SU-DHL-6 (cell line): ENCODE data around the gene GP1BB.

Experiments used
- H2AFZ ChIP-seq: fragments of 200-600 bp; sonication (generic); 2 replicates; pipeline ENCODE4 v1.6.1; 2014; ENCODE audit warnings: low read depth, mild to moderate bottlenecking, moderate library complexity, mixed read lengths, antibody characterized with exemption, low read length; ENCODE audit not compliant: severe bottlenecking
- H3F3A ChIP-seq: fragments of 200-600 bp; shearing (Covaris generic); 2 replicates; pipeline ENCODE4 v1.6.0; 2016; ENCODE audit warnings: antibody characterized with exemption, mild to moderate bottlenecking; ENCODE audit not compliant: insufficient read depth
- H3K27ac ChIP-seq: fragments of 200-600 bp; sonication (generic); 2 replicates; pipeline ENCODE4 v1.5.1; 2016; ENCODE audit warnings: low read depth, mild to moderate bottlenecking, low read length, moderate library complexity, mixed read lengths
- H3K27me3 ChIP-seq: fragments of 200-600 bp; sonication (generic), shearing (Covaris generic); 2 replicates; pipeline ENCODE4 v1.6.0; 2014; ENCODE audit warnings: mild to moderate bottlenecking, low read length
- H3K36me3 ChIP-seq: fragments of 200-600 bp; sonication (generic); 2 replicates; pipeline ENCODE4 v1.6.1; 2014; ENCODE audit warnings: mild to moderate bottlenecking, low read length, mixed read lengths
- H3K4me2 ChIP-seq: fragments of 300-600, 200-600 bp; shearing (Covaris generic), sonication (generic); 2 replicates; pipeline ENCODE4 v1.6.0; 2014; ENCODE audit warnings: low read length, low read depth, mild to moderate bottlenecking; ENCODE audit not compliant: poor library complexity, severe bottlenecking
- H3K4me3 ChIP-seq: fragments of 200-600 bp; sonication (generic); 2 replicates; pipeline ENCODE4 v1.5.1; 2014; ENCODE audit warnings: antibody characterized with exemption, low read length, mild to moderate bottlenecking, mixed read lengths; ENCODE audit not compliant: insufficient read depth, poor library complexity, severe bottlenecking
- H3K79me2 ChIP-seq: fragments of 200-600 bp; sonication (generic); 2 replicates; pipeline ENCODE4 v1.6.1; 2014; ENCODE audit warnings: mild to moderate bottlenecking, low read length, moderate library complexity; ENCODE audit not compliant: insufficient read depth
- H3K9ac ChIP-seq: fragments of 200-600 bp; sonication (generic); 2 replicates; pipeline ENCODE4 v1.7.0; 2014; ENCODE audit warnings: mild to moderate bottlenecking, low read length
- H3K9me2 ChIP-seq: fragments of 200-600 bp; sonication (generic); replicated peaks from 2 replicates; pipeline ENCODE4 v1.6.1; 2014; ENCODE audit warnings: low read length; ENCODE audit not compliant: insufficient read depth
- H3K9me3 ChIP-seq: fragments of 200-600 bp; sonication (generic); 2 replicates; pipeline ENCODE4 v1.6.1; 2014; ENCODE audit warnings: low read length, mixed read lengths; ENCODE audit not compliant: insufficient read depth
- H4K20me1 ChIP-seq: fragments of 200-600 bp; sonication (generic); 2 replicates; pipeline ENCODE4 v1.6.1; 2014; ENCODE audit warnings: low read depth, mild to moderate bottlenecking, antibody characterized with exemption, low read length, moderate library complexity, mixed read lengths
- EZH2phosphoT487 ChIP-seq: fragments of 200-600 bp; sonication (generic), shearing (Covaris generic); conservative IDR thresholded peaks from 2 replicates; pipeline ENCODE4 v1.6.1; 2018; ENCODE audit warnings: mild to moderate bottlenecking, antibody characterized with exemption, low read length, moderate library complexity, mixed read lengths
- TF ChIP-seq, protein P1 (sequence below): fragments of 200-600 bp; sonication (generic); IDR thresholded peaks from one replicate; pipeline ENCODE4 v1.5.1; 2017; ENCODE audit warnings: antibody characterized with exemption, mild to moderate bottlenecking, low read length, moderate library complexity; ENCODE audit not compliant: insufficient read depth, poor library complexity, severe bottlenecking

GP1BB gene

DNA sequence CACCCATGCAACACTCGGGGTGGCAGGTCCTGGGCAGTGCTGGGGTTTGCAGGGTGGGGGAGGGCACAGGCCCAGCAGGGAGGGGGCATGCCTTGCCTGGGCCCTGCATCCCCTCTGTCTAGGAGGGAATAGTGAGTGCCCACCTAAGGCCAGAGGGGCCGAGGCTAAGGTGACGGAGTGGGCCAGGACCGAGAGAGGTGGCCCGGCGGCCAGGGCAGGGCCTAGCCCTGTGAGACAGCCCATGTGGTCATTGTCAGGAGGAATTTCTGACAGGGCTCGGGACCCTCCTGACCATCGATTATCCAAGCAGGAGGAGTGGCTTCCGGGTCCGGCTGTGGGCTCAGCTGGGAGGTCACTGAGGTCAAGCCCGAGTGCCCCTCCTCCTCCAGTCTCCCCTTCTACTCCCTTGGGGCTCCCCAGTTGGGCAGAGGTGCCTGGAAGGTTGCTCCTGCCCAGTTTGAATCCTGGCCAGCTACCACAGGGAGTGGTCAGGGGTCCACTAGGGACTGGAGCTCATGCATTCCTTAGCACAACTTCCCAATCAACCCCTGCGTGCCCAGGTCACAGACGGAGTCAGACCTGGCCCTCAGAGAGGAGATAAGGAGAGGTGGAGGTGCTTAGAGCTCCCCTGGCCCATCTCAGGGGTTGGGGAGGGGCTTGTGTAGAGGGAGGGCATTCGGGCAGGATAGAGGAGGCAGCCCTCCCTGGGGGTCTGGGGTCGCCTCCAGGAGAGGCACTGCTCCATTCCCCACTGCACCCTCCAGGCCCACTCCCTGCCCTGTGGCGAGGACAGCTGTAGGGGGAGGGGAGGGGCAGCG, 14.7 kb downstream of the GP1BB start:
- H3K9me3 ChIP-seq, result no peaks in the 10 kb centered on the region
- no peaks in the 10 kb centered on the region for H3F3A ChIP-seq
- no peaks in the 10 kb centered on the region for H3K27me3 ChIP-seq
- H3K4me3 ChIP-seq, result no peak overlapping the region
- no peaks in the 10 kb centered on the region for H3K79me2 ChIP-seq
- H3K36me3 ChIP-seq, result no peaks in the 10 kb centered on the region
- H3K4me2 ChIP-seq, result no peak overlapping the region
- H2AFZ ChIP-seq, result no peak overlapping the region
- no peak overlapping the region for H3K27ac ChIP-seq
- H4K20me1 ChIP-seq, result no peaks in the 10 kb centered on the region
- TF ChIP-seq, protein P1, sequence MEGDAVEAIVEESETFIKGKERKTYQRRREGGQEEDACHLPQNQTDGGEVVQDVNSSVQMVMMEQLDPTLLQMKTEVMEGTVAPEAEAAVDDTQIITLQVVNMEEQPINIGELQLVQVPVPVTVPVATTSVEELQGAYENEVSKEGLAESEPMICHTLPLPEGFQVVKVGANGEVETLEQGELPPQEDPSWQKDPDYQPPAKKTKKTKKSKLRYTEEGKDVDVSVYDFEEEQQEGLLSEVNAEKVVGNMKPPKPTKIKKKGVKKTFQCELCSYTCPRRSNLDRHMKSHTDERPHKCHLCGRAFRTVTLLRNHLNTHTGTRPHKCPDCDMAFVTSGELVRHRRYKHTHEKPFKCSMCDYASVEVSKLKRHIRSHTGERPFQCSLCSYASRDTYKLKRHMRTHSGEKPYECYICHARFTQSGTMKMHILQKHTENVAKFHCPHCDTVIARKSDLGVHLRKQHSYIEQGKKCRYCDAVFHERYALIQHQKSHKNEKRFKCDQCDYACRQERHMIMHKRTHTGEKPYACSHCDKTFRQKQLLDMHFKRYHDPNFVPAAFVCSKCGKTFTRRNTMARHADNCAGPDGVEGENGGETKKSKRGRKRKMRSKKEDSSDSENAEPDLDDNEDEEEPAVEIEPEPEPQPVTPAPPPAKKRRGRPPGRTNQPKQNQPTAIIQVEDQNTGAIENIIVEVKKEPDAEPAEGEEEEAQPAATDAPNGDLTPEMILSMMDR, result no peak
- TF ChIP-seq EZH2phosphoT487, result no peak
- H3K9me2 ChIP-seq, result no peaks in the 10 kb centered on the region
- no peak overlapping the region for H3K9ac ChIP-seq

- H3K79me2 ChIP-seq, result no peaks in the 10 kb centered on the region
- H3K27me3 ChIP-seq, result no peaks in the 10 kb centered on the region
- no peaks in the 10 kb centered on the region for H3K9me2 ChIP-seq
- H2AFZ ChIP-seq, result no peak overlapping the region
- no peaks in the 10 kb centered on the region for H4K20me1 ChIP-seq
- H3K4me3 ChIP-seq, result no peak overlapping the region
- H3K9ac ChIP-seq, result no peak overlapping the region
- no peaks in the 10 kb centered on the region for H3K36me3 ChIP-seq
- no peaks in the 10 kb centered on the region for H3F3A ChIP-seq
- H3K9me3 ChIP-seq, result no peaks in the 10 kb centered on the region
- H3K4me2 ChIP-seq, result no peak overlapping the region
- TF ChIP-seq, protein P1, result no peak
- TF ChIP-seq EZH2phosphoT487, result no peak
- no peak overlapping the region for H3K27ac ChIP-seq
These were observed 15.5 kb downstream of the GP1BB start for GRCh38 chr22:19738664-19739447.

GRCh38 chr22:19739448-19739895, 16.1 kb downstream of the GP1BB start:
- H3K9me2 ChIP-seq, result no peaks in the 10 kb centered on the region
- H3K4me3 ChIP-seq, result no peak overlapping the region
- H3K27me3 ChIP-seq, result no peaks in the 10 kb centered on the region
- H3K27ac ChIP-seq, result no peak overlapping the region
- H3K4me2 ChIP-seq, result no peak overlapping the region
- H3K79me2 ChIP-seq, result no peaks in the 10 kb centered on the region
- no peak overlapping the region for H2AFZ ChIP-seq
- H4K20me1 ChIP-seq, result no peaks in the 10 kb centered on the region
- no peak for TF ChIP-seq EZH2phosphoT487
- TF ChIP-seq, protein P1, result no peak
- H3K36me3 ChIP-seq, result no peaks in the 10 kb centered on the region
- no peak overlapping the region for H3K9ac ChIP-seq
- H3K9me3 ChIP-seq, result no peaks in the 10 kb centered on the region
- H3F3A ChIP-seq, result no peaks in the 10 kb centered on the region
